ENCODE data around the gene FOXP1.

- TF ChIP-seq EZH2phosphoT487 (IDR thresholded peaks at IDR 0.05; ENCODE audit: insufficient read depth, low read depth) = no peak
- no peak for TF ChIP-seq EZH2 (IDR thresholded peaks at IDR 0.05; ENCODE audit: insufficient read depth, poor library complexity, severe bottlenecking)
These were observed 79.1 kb downstream of the FOXP1 start for GRCh38 chr3:71504250-71505036.
